ENCODE measurements around the gene TRAM2. TPM values are rescaled to one million over a fixed set of nuclear protein-coding genes. Genes with fewer than 3 reads are reported as not detected.

TRAM2 gene
- total RNA-seq, 1 donor from 2014 or later: 16.2 TPM

DNA sequence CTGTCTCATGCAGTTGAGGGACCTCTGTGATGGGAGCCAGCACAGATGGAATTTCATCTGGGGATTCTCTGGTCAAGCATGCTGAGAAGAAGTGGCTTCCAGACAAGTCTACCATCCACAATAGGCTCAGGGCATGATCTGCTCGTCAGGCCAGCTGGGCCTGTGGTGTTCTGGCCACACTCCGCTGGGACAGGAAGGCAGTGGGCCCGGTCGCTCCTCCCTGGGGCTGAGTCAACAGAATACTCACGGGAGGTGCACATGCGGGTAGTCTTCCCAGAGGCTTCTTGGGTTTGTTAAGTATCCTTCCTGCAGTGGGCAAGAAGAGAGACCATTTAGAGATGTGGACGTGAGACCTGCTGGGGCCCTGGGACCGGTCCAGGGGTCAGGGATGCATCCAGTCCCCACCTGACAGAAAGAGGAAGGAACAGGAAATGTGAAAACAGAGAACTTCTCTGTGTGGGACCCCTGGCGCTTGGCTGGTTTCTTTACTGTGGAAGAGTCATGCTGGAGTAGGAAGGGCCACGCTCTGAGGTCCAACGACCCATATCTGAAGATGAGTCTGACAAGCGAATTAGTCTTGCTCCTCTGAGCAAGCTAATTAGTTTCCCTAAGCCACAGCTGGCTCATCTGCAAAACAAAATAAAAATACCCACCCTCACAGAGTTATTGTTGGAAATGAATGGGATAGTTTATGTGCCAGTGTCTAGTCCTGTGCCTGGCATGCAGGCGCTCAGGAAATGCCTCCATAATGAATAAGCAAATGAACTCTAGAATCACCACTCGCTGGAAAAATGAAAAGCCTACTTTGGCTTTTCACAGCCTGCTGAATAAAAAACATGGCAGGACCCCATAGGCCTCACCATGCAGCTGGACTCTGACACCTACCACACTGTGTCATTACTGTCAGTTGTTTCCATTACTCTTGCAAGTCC lies 67.3 kb downstream of the TRAM2 start:
- no peak overlapping the region for H3K4me3 Mint-ChIP-seq (ENCODE audit: unreplicated experiment)
- peaks cover 4% of the 10 kb centered on the region for H3K27me3 Mint-ChIP-seq (ENCODE audit: unreplicated experiment)
- TF ChIP-seq, protein P1, sequence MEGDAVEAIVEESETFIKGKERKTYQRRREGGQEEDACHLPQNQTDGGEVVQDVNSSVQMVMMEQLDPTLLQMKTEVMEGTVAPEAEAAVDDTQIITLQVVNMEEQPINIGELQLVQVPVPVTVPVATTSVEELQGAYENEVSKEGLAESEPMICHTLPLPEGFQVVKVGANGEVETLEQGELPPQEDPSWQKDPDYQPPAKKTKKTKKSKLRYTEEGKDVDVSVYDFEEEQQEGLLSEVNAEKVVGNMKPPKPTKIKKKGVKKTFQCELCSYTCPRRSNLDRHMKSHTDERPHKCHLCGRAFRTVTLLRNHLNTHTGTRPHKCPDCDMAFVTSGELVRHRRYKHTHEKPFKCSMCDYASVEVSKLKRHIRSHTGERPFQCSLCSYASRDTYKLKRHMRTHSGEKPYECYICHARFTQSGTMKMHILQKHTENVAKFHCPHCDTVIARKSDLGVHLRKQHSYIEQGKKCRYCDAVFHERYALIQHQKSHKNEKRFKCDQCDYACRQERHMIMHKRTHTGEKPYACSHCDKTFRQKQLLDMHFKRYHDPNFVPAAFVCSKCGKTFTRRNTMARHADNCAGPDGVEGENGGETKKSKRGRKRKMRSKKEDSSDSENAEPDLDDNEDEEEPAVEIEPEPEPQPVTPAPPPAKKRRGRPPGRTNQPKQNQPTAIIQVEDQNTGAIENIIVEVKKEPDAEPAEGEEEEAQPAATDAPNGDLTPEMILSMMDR (IDR thresholded peaks at IDR 0.05; ENCODE audit: partially characterized antibody, unreplicated experiment): no peak
- DNase-seq: no peak
- H3K36me3 Mint-ChIP-seq (ENCODE audit: unreplicated experiment): no peaks in the 10 kb centered on the region
- H3K27ac Mint-ChIP-seq (ENCODE audit: unreplicated experiment): no peak overlapping the region
- H3K9me3 Mint-ChIP-seq (ENCODE audit: unreplicated experiment): peaks cover 12% of the 10 kb centered on the region
- H3K4me1 Mint-ChIP-seq (ENCODE audit: low read depth, unreplicated experiment): peaks cover 26% of the 10 kb centered on the region

DNA sequence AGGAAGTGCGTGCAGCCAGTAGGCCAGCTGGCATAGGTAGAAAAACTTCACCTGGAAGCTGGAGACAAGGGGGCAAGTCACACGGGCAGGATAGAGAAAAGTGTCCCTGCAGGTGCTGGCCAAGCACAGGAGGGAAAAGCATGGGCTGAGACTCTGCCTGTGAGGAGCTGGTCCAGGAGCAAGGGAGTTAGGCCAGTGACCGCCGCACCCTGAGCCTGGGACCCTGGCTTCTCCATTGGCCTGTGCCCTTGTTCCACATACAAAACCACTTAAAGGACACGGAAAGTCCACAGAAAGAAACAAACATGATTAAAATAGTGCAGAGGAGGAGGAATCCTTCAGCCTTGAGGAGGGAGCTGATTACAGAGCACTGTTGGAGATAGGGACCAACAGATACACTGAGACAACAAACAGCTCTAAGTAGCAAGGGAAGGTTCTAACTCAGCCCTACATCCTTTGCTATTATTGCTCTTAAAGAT lies 68.6 kb downstream of the TRAM2 start:
- no peak overlapping the region for H3K4me3 Mint-ChIP-seq (ENCODE audit: unreplicated experiment)
- peaks cover 19% of the 10 kb centered on the region for H3K4me1 Mint-ChIP-seq (ENCODE audit: low read depth, unreplicated experiment)
- H3K27me3 Mint-ChIP-seq (ENCODE audit: unreplicated experiment): peaks cover 4% of the 10 kb centered on the region
- DNase-seq: no peak
- no peaks in the 10 kb centered on the region for H3K36me3 Mint-ChIP-seq (ENCODE audit: unreplicated experiment)
- H3K27ac Mint-ChIP-seq (ENCODE audit: unreplicated experiment): no peak overlapping the region
- peaks cover 12% of the 10 kb centered on the region for H3K9me3 Mint-ChIP-seq (ENCODE audit: unreplicated experiment)
- TF ChIP-seq, protein P1 (IDR thresholded peaks at IDR 0.05; ENCODE audit: partially characterized antibody, unreplicated experiment): no peak

DNA sequence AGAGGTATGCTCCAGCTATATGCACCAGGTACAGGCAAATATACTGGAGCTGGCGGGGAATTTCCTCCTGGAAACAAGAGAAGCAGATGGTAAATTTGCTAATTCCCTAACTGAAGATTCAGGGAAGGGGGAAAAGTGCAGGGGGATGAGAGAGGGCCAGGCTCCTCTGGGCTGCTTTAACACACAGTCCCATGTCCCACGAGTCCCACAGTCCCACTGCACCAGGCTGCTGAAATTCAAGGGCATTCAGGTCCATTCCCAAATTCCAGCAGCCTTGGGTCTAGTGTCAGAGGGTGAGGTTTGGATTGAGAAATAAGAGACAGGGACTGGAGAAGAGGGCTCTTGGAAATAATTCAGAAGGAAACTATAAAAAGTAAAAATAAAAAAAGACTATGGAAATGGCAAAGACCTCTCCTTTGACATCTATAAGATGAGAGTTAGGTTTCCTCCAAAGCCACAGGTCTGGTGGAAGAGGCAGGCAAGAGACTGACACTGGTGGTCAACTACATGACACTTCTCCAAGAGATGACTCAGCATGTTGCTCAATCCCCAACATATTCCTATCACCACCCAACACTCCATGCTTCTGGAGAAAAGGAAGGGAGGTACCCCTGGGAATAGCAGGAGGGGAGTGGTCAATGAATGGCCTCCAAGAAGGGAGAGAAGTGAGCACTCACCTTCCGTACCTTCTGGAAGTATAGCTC lies 69.2 kb downstream of the TRAM2 start:
- no peak for DNase-seq
- no peak overlapping the region for H3K27ac Mint-ChIP-seq (ENCODE audit: unreplicated experiment)
- H3K4me3 Mint-ChIP-seq (ENCODE audit: unreplicated experiment): no peak overlapping the region
- peaks cover 4% of the 10 kb centered on the region for H3K27me3 Mint-ChIP-seq (ENCODE audit: unreplicated experiment)
- H3K4me1 Mint-ChIP-seq (ENCODE audit: low read depth, unreplicated experiment): peaks cover 16% of the 10 kb centered on the region
- TF ChIP-seq, protein P1 (IDR thresholded peaks at IDR 0.05; ENCODE audit: partially characterized antibody, unreplicated experiment): no peak
- H3K36me3 Mint-ChIP-seq (ENCODE audit: unreplicated experiment): no peaks in the 10 kb centered on the region
- H3K9me3 Mint-ChIP-seq (ENCODE audit: unreplicated experiment): peaks cover 12% of the 10 kb centered on the region

DNA sequence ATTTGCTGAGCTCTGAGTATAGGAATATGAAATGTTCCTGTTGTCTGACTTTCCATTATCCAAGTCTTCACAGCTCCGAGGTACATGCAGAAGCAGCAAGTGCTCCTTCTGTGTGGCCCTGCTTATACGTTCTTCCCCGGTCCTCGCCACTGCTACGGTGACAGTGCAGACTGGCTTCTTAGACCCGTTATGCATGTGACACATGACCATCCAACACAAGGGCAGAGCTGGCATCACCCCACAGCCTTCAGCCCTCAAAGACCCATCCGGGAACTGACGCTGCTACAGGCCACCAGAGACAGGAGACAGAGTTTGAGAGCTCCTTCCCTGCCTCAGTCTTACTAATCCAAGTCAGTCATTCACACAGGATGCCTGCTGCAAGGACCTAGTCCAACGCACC lies 70.4 kb downstream of the TRAM2 start:
- Mint-ChIP-seq H3K27me3 (ENCODE audit: unreplicated experiment) (peaks cover 4% of the 10 kb centered on the region), H3K4me3 (ENCODE audit: unreplicated experiment) (no peak overlapping the region), H3K36me3 (ENCODE audit: unreplicated experiment) (no peaks in the 10 kb centered on the region), H3K4me1 (ENCODE audit: low read depth, unreplicated experiment) (peaks cover 10% of the 10 kb centered on the region), H3K27ac (ENCODE audit: unreplicated experiment) (peak overlapping the region; percentile 22), H3K9me3 (ENCODE audit: unreplicated experiment) (peaks cover 10% of the 10 kb centered on the region)
- TF ChIP-seq, protein P1 (IDR thresholded peaks at IDR 0.05; ENCODE audit: partially characterized antibody, unreplicated experiment): no peak
- DNase-seq: no peak
